Omental fat pad (tissue), 4 donors: ENCODE data around the gene SKIC2. TPM values are rescaled to one million over a fixed set of nuclear protein-coding genes. Genes with fewer than 3 reads are reported as not detected.

Source experiments
- ATAC-seq: fragments of 150-250 bp; one replicate; pipeline ENCODE4 v1.9.1; 2016; ENCODE audit warnings: mild to moderate bottlenecking, moderate library complexity; ENCODE audit not compliant: low FRiP score
- DNase-seq: peaks from one replicate; pipeline ENCODE4 v3.0.0-alpha.2; 2019; ENCODE audit warnings: low spot score
- CTCF ChIP-seq, 3 donors: fragments of 450-650 bp; IDR thresholded peaks; one replicate each; pipeline ENCODE4 v1.5.1; 2016 to 2017; ENCODE audit warnings: antibody characterized with exemption in 3 of 3, mild to moderate bottlenecking in 3 of 3, moderate library complexity in 2 of 3
- total RNA-seq, 4 donors: library from RNA; depleted of rRNA; stranded (reverse); fragments of >200 nt; gene quantifications; one replicate each; pipeline ENCODE4 v1.1.0, GENCODE V29; 2016

Gene SKIC2
- total RNA-seq, 4 donors from 2014 or later = 31.3 to 50.8 (median 44.8) TPM

DNA sequence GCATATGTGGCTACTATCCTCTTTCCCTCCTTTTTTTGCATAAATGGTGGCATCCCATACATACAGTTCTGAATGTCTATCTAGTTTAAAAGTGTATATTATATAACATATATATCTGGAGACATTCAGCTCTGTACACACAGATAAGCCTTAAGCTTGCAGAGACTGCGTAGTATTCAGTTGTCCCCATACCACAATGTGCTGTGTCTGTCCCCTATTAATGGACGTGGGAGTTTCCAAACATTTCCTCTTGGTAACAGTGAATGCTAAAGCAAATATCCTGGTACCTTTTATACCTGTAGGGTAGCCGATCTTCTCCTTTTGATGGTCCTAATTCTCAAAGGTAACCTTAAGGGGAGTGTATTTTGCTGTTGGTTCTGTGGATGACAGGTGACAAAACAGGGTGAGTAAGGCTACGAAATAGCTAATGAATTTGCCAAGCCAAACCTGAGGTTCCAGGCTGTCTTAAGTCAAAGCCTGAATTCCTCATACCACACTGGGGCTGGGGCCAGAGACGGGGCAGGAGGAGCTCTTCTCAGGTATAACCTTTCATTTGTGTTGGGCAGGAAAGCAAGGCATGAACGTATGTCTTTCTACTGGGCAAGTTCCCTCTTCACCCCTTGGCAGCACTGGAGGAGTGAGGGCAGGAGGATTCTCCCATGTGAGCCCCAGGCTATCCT, 39.2 kb upstream of the SKIC2 start:
- no peak for DNase-seq
- no peak for TF ChIP-seq CTCF (IDR thresholded peaks at IDR 0.05)
- ATAC-seq = no peak

- TF ChIP-seq CTCF (IDR thresholded peaks at IDR 0.05) = no peak
- DNase-seq (no peak), ATAC-seq (peak; percentile 55)
These were observed 38.2 kb upstream of the SKIC2 start for GRCh38 chr6:31920811-31921210.

GRCh38 chr6:31922942-31923341, 36.0 kb upstream of the SKIC2 start:
- ATAC-seq (no peak), DNase-seq (no peak)
- no peak for TF ChIP-seq CTCF (IDR thresholded peaks at IDR 0.05)

- ATAC-seq (peak; percentile 72), DNase-seq (no peak)
These were observed 31.6 kb upstream of the SKIC2 start, which contains the start of gene C2 for GRCh38 chr6:31927242-31927862. Gene C2 (plus strand): TSS chr6:31927717. CDS start chr6:31927753, 36 bp downstream.

DNA sequence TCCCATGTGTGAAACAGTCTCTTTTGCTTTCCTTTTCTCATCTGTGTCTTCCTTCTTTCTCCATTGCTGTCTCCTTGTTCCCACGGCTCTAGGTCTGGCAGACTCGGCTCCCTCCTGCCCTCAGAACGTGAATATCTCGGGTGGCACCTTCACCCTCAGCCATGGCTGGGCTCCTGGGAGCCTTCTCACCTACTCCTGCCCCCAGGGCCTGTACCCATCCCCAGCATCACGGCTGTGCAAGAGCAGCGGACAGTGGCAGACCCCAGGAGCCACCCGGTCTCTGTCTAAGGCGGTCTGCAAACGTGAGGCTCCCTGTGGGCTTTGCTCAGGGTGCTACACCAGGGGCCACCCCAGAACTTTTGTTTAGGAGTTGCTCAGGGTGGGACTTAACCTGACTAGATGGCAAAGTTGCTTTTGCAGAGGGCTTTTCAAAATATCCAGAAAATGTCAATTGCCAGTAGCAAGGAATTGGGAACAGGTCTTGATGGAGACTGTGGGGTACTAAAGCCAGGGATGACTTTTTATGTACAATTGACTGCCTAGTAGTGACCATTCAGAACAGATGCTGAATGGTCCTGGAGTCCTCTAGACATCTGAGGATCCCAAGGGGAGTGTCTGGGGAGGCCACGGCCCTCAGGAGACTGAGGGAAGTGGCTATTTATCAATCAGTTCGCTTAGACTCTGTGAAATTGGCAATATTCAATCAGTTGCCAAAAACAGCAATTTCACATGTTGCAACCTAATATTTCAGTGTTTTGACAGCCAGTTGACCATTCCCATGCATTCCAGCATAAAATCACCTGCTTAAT, 30.9 kb upstream of the SKIC2 start:
- DNase-seq (no peak), ATAC-seq (peak; percentile 46)
- TF ChIP-seq CTCF (IDR thresholded peaks at IDR 0.05) = no peak

More at GRCh38 chr6:31927242-31927862, 31.6 kb upstream of the SKIC2 start, which contains the start of gene C2:
- TF ChIP-seq CTCF (IDR thresholded peaks at IDR 0.05) = no peak

GRCh38 chr6:31928672-31928939, 30.4 kb upstream of the SKIC2 start:
- no peak for ATAC-seq

More at GRCh38 chr6:31928672-31928939, 30.4 kb upstream of the SKIC2 start:
- no peak for TF ChIP-seq CTCF (IDR thresholded peaks at IDR 0.05)
- no peak for DNase-seq
